ENCODE results near the gene SETD6. TPM values are rescaled to one million over a fixed set of nuclear protein-coding genes. Genes with fewer than 3 reads are reported as not detected.
A peak's percentile ranks its signal among the peaks of the same experiment; 100 is the strongest.

Gene SETD6, protein sequence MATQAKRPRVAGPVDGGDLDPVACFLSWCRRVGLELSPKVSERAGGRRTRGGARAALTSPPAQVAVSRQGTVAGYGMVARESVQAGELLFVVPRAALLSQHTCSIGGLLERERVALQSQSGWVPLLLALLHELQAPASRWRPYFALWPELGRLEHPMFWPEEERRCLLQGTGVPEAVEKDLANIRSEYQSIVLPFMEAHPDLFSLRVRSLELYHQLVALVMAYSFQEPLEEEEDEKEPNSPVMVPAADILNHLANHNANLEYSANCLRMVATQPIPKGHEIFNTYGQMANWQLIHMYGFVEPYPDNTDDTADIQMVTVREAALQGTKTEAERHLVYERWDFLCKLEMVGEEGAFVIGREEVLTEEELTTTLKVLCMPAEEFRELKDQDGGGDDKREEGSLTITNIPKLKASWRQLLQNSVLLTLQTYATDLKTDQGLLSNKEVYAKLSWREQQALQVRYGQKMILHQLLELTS
- total RNA-seq (7.9 and 8.2 TPM in 2 replicates), polyA plus RNA-seq (6.3 and 7.2 TPM in 2 replicates), polyA minus RNA-seq (ENCODE audit: low replicate concordance) (5.2 and 7.8 TPM in 2 replicates)
- 5.8 and 6.7 TPM in 2 replicates for polyA plus RNA-seq (2012)

DNA sequence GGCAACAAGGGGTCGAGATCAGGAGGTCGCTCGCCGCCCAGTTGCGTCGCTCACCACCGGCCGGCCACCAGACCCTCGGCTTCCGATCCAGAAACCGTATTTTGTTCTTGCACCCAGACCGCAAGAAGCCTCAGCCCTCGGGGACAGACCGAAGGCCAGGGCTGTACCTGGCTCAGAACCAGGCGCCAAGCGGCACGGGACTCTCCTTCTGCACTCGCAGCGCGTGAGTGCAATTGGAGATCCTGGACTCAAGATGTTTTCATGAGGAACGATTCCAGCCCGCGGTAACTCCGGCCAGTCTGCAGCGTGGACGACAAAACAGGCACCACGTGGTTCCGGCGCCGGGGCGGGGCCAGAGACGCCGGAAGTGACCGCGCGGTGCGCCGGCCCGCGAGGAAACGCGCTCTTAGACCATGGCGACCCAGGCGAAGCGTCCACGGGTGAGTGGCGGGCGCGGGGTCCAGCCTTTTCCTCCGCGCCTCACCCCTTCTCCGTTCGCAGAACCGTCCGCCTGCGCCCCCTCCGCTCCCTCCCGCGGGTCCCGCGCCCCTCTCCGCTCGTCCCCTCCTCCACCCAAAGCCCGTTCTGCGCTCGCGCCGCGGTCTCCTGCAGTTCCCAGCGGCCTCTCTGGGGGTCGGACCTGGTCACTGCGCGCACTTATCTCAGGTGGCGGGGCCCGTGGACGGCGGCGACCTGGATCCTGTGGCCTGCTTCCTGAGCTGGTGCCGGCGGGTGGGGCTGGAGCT, at the start of gene SETD6:
Gene SETD6, plus strand, starts transcription at position 393 of the 746 bp plus-strand sequence. Its CDS starts 21 bp downstream, at position 414.
- Histone ChIP-seq H3K9ac (ENCODE audit: insufficient read depth, low read length) (peak within 1 kb of the TSS; percentile 69), H3K9me3 (ENCODE audit: control insufficient read depth, insufficient read depth, low read depth, low read length) (no peaks in the 10 kb centered on the region), H3K36me3 (ENCODE audit: control insufficient read depth, insufficient read depth, low read length) (peaks cover 3% of the 10 kb centered on the region), H3K4me1 (ENCODE audit: control insufficient read depth, extremely low read depth, insufficient read depth, low read length) (peaks cover 2% of the 10 kb centered on the region), H4K20me1 (ENCODE audit: control insufficient read depth, extremely low read depth, insufficient read depth, low read length) (no peaks in the 10 kb centered on the region), H3K4me3 (replicated peaks in 1 of 4; ENCODE audit: control extremely low read depth in 1 of 4, insufficient read depth in 1 of 4, low read depth in 3 of 4, low read length in 4 of 4) (peak within 1 kb of the TSS; percentile 50 to 83 (median 66)), H2AFZ (ENCODE audit: low read length) (peak within 1 kb of the TSS; percentile 15), H3K27ac (ENCODE audit: insufficient read depth, low read length) (peak within 1 kb of the TSS; percentile 58), H3K79me2 (ENCODE audit: control insufficient read depth, insufficient read depth, low read length) (no peaks in the 10 kb centered on the region), H3K4me2 (ENCODE audit: extremely low read depth, insufficient read depth, low read length) (peak within 1 kb of the TSS; percentile 69), H3K27me3 (ENCODE audit: control insufficient read depth, insufficient read depth, low read length) (no peaks in the 10 kb centered on the region)
- TF ChIP-seq, protein P1, sequence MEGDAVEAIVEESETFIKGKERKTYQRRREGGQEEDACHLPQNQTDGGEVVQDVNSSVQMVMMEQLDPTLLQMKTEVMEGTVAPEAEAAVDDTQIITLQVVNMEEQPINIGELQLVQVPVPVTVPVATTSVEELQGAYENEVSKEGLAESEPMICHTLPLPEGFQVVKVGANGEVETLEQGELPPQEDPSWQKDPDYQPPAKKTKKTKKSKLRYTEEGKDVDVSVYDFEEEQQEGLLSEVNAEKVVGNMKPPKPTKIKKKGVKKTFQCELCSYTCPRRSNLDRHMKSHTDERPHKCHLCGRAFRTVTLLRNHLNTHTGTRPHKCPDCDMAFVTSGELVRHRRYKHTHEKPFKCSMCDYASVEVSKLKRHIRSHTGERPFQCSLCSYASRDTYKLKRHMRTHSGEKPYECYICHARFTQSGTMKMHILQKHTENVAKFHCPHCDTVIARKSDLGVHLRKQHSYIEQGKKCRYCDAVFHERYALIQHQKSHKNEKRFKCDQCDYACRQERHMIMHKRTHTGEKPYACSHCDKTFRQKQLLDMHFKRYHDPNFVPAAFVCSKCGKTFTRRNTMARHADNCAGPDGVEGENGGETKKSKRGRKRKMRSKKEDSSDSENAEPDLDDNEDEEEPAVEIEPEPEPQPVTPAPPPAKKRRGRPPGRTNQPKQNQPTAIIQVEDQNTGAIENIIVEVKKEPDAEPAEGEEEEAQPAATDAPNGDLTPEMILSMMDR (conservative IDR thresholded peaks at IDR 0.05 in 1 of 2, IDR thresholded peaks at IDR 0.05 in 1 of 2; ENCODE audit: low read depth in 1 of 2, low read length in 2 of 2) = peak; percentile 10 to 15
- TF ChIP-seq EZH2 (IDR thresholded peaks at IDR 0.05; ENCODE audit: low read length, missing control alignments) = no peak
- DNase-seq (ENCODE audit: low read depth in 2 of 2) = peak; percentile 88 to 89

DNA sequence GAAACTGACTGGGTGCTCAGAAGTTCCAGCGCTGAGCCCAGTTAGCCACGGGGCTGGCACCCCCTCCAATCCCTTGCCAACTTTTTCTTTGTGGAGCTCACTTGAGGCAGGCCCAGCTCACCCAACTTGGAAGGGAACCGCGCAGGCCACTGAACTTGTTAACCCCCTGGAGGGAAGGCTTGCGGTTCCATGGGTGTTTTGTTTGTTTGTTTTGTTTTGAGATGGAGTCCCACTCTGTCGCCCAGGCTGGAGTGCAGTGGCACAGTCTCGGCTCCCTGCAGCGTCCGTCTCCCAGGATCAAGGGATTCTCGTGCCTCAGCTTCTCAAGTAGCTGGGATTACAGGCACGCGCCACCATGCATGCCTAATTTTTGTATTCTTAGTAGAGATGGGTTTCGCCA, 49.5 kb upstream of the SETD6 start:
- H3K4me2 ChIP-seq (ENCODE audit: extremely low read depth, insufficient read depth, low read length) = no peak overlapping the region
- H3K4me1 ChIP-seq (ENCODE audit: control insufficient read depth, extremely low read depth, insufficient read depth, low read length) = no peaks in the 10 kb centered on the region
- TF ChIP-seq EZH2 (IDR thresholded peaks at IDR 0.05; ENCODE audit: low read length, missing control alignments) = no peak
- TF ChIP-seq, protein P1 (conservative IDR thresholded peaks at IDR 0.05 in 1 of 2, IDR thresholded peaks at IDR 0.05 in 1 of 2; ENCODE audit: low read depth in 1 of 2, low read length in 2 of 2) = no peak
- DNase-seq (ENCODE audit: low read depth in 2 of 2) = no peak
- no peaks in the 10 kb centered on the region for H3K79me2 ChIP-seq (ENCODE audit: control insufficient read depth, insufficient read depth, low read length)
- no peak overlapping the region for H3K27ac ChIP-seq (ENCODE audit: insufficient read depth, low read length)
- no peaks in the 10 kb centered on the region for H4K20me1 ChIP-seq (ENCODE audit: control insufficient read depth, extremely low read depth, insufficient read depth, low read length)
- no peak overlapping the region for H2AFZ ChIP-seq (ENCODE audit: low read length)
- no peaks in the 10 kb centered on the region for H3K9me3 ChIP-seq (ENCODE audit: control insufficient read depth, insufficient read depth, low read depth, low read length)
- H3K27me3 ChIP-seq (ENCODE audit: control insufficient read depth, insufficient read depth, low read length) = peaks cover 38% of the 10 kb centered on the region
- no peak overlapping the region for H3K9ac ChIP-seq (ENCODE audit: insufficient read depth, low read length)
- no peak overlapping the region for H3K4me3 ChIP-seq (replicated peaks in 1 of 4; ENCODE audit: control extremely low read depth in 1 of 4, insufficient read depth in 1 of 4, low read depth in 3 of 4, low read length in 4 of 4)
- H3K36me3 ChIP-seq (ENCODE audit: control insufficient read depth, insufficient read depth, low read length) = no peaks in the 10 kb centered on the region

- Histone ChIP-seq H3K9me3 (ENCODE audit: control insufficient read depth, insufficient read depth, low read depth, low read length) (no peaks in the 10 kb centered on the region), H2AFZ (ENCODE audit: low read length) (no peak overlapping the region), H3K27ac (ENCODE audit: insufficient read depth, low read length) (no peak overlapping the region), H3K79me2 (ENCODE audit: control insufficient read depth, insufficient read depth, low read length) (no peaks in the 10 kb centered on the region), H3K4me3 (replicated peaks in 1 of 4; ENCODE audit: control extremely low read depth in 1 of 4, insufficient read depth in 1 of 4, low read depth in 3 of 4, low read length in 4 of 4) (no peak overlapping the region), H3K4me2 (ENCODE audit: extremely low read depth, insufficient read depth, low read length) (no peak overlapping the region), H4K20me1 (ENCODE audit: control insufficient read depth, extremely low read depth, insufficient read depth, low read length) (no peaks in the 10 kb centered on the region), H3K36me3 (ENCODE audit: control insufficient read depth, insufficient read depth, low read length) (no peaks in the 10 kb centered on the region), H3K9ac (ENCODE audit: insufficient read depth, low read length) (no peak overlapping the region), H3K27me3 (ENCODE audit: control insufficient read depth, insufficient read depth, low read length) (peaks cover 38% of the 10 kb centered on the region), H3K4me1 (ENCODE audit: control insufficient read depth, extremely low read depth, insufficient read depth, low read length) (no peaks in the 10 kb centered on the region)
- no peak for DNase-seq (ENCODE audit: low read depth in 2 of 2)
- TF ChIP-seq, protein P1 (conservative IDR thresholded peaks at IDR 0.05 in 1 of 2, IDR thresholded peaks at IDR 0.05 in 1 of 2; ENCODE audit: low read depth in 1 of 2, low read length in 2 of 2) = no peak
- no peak for TF ChIP-seq EZH2 (IDR thresholded peaks at IDR 0.05; ENCODE audit: low read length, missing control alignments)
Observed at GRCh38 chr16:58466396-58466795, 48.9 kb upstream of the SETD6 start.
